Fibroblast of villous mesenchyme (primary cell): ENCODE results near the gene CAMSAP1. TPM values are rescaled to one million over a fixed set of nuclear protein-coding genes. Genes with fewer than 3 reads are reported as not detected.

ENCODE experiments used
- DNase-seq: peaks from one replicate; pipeline ENCODE4 v3.0.0-alpha.2; 2010; ENCODE audit warnings: low read depth
- H3K4me3 ChIP-seq: 2 replicates; pipeline ENCODE4 v1.5.1; 2011; ENCODE audit warnings: low read depth, mild to moderate bottlenecking, low read length
- total RNA-seq: library from RNA; depleted of rRNA; stranded (reverse); fragments of >200 nt; gene quantifications from 2 replicates; pipeline ENCODE4 v1.2.3, GENCODE V29; 2012
- TF ChIP-seq, protein P1 (sequence below): IDR thresholded peaks from 2 replicates; pipeline ENCODE4 v1.5.1; 2012; ENCODE audit warnings: low read depth, mild to moderate bottlenecking, low read length; ENCODE audit not compliant: insufficient read depth

Gene CAMSAP1
- total RNA-seq, 1 donor, result 23.7 TPM

DNA sequence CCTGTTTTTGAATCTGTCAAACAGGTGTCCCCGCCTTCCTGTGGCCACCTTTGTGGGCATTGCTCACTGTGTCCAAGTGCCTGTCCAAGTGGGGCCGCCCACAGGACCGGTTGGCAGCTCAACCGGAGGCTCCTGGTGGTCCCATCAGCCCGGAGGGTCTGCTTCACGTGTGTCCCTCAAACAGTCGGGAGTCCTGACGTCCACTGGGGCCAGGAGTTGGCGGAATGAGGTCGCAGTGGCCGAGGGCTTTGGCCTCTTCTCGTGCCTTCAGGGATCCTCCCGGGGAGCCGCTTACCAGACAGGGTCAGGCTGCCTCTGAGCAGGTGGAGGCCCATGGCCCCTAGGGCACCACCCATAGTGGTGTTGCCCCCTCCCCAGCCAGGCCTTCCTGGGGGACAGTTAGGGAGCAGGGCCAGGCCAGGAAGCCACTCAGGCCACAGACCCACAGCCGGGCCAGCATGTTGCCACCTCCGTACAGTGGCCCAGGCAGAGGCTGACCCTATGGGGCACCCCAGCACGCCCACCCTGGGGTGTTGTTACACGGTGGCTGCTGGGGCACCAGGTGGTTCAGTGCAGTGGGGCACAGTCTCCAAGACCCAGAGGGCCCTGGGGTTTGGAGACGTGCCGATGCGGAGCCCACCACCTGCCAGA, 135.8 kb downstream of the CAMSAP1 start:
- TF ChIP-seq, protein P1, sequence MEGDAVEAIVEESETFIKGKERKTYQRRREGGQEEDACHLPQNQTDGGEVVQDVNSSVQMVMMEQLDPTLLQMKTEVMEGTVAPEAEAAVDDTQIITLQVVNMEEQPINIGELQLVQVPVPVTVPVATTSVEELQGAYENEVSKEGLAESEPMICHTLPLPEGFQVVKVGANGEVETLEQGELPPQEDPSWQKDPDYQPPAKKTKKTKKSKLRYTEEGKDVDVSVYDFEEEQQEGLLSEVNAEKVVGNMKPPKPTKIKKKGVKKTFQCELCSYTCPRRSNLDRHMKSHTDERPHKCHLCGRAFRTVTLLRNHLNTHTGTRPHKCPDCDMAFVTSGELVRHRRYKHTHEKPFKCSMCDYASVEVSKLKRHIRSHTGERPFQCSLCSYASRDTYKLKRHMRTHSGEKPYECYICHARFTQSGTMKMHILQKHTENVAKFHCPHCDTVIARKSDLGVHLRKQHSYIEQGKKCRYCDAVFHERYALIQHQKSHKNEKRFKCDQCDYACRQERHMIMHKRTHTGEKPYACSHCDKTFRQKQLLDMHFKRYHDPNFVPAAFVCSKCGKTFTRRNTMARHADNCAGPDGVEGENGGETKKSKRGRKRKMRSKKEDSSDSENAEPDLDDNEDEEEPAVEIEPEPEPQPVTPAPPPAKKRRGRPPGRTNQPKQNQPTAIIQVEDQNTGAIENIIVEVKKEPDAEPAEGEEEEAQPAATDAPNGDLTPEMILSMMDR, result no peak
- no peak overlapping the region for H3K4me3 ChIP-seq

DNA sequence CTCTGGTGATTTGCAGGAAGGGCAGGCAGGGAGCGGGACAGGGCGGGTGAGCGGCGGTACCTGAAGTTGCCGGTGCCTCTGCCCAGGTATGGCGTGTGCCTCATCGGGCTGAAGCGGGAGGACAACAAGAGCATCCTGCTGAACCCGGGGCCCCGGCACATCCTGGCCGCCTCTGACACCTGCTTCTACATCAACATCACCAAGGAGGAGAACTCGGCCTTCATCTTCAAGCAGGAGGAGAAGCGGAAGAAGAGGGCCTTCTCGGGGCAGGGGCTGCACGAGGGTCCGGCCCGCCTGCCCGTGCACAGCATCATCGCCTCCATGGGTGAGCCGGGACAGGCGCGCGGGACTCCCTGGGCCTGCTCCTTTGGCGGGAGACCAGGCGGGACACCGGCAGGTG, 136.6 kb downstream of the CAMSAP1 start:
- no peak overlapping the region for H3K4me3 ChIP-seq
- TF ChIP-seq, protein P1, result no peak
- no peak for DNase-seq

More for the DNA sequence above, 135.8 kb downstream of the CAMSAP1 start:
- no peak for DNase-seq

DNA sequence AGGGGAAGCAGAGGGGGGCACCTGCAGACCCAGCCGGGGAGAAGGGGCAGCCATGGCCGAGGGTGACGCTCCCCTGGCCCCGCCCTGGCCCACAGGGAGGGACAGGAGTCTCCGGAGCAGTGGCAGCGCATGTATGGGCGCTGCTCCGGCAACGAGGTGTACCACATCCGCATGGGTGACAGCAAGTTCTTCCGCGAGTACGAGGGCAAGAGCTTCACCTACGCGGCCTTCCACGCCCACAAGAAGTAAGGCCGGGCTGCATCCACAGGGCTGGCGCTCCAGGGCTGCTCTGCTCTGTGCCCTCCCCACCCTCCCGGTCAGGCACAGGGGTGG, 137.2 kb downstream of the CAMSAP1 start:
- TF ChIP-seq, protein P1, result no peak
- DNase-seq, result no peak
- H3K4me3 ChIP-seq, result no peak overlapping the region

- TF ChIP-seq, protein P1, result no peak
- DNase-seq, result no peak
- H3K4me3 ChIP-seq, result no peak overlapping the region
Measured at GRCh38 chr9:135769489-135770202, 137.7 kb downstream of the CAMSAP1 start.

DNA sequence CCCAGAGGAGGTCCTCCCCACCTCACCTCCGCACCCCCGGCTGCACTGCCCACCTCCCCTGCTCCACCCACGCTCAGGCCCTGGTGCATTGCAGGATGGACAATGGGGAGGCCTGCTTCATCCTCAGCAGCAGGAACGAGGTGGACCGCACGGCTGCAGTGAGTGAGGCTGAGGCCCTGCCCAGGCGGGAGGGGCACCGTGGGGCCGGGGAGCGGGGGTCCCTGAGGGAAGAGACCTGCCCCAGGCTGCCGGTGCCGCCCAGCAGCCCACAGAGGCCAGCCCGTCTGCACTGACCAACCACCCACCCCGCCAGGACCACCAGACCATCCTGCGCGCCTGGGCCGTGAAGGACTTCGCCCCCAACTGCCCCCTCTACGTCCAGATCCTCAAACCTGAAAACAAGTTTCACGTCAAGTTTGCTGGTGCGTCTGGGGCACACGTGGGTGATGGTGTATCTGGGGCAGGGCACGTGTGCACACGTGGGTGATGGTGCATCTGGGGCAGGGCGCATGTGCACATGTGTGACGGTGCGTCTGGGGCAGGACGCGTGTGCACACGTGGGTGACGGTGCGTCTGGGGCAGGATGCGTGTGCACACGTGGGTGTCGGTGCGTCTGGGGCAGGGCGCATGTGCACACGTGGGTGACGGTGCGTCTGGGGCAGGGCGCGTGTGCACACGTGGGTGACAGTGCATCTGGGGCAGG, 138.7 kb downstream of the CAMSAP1 start:
- TF ChIP-seq, protein P1, result no peak
- no peak overlapping the region for H3K4me3 ChIP-seq
- DNase-seq, result no peak

- TF ChIP-seq, protein P1, result no peak
- H3K4me3 ChIP-seq, result no peak overlapping the region
- no peak for DNase-seq
Measured at GRCh38 chr9:135766707-135767106, 140.6 kb downstream of the CAMSAP1 start.
